GM18870 (cell line): ENCODE data around the gene COMT.
"Not testable (repeated sequence)": the region's sequence is repeated elsewhere in the genome, so short reads cannot be mapped to it uniquely, and the experiment has no call there.

Experiments used
- ATAC-seq: cut with Tn5 transposase; IDR thresholded peaks from one replicate; pipeline ENCODE4 v1.9.1; 2021; ENCODE audit warnings: moderate library complexity; ENCODE audit not compliant: unreplicated experiment

The COMT gene

DNA sequence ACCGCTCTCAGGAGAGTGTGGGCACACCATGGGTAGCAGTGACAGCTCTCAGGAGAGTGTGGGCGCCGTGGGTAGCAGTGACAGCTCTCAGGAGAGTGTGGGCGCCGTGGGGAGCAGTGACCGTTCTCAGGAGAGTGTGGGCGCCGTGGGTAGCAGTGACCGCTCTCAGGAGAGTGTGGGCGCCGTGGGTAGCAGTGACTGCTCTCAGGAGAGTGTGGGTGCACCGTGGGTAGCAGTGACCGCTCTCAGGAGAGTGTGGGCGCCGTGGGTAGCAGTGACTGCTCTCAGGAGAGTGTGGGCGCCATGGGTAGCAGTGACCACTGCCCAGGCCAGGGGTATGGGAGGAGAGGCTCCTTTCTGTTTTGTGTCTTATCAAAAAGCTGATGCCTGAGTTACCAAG is 33.7 kb upstream of the COMT start:
- ATAC-seq: not testable (repeated sequence)

GRCh38 chr22:19909350-19910179 is 32.0 kb upstream of the COMT start:
- ATAC-seq: no peak

- no peak for ATAC-seq
Measured at GRCh38 chr22:19910180-19910744, 31.3 kb upstream of the COMT start.

GRCh38 chr22:19911540-19912270 is 29.9 kb upstream of the COMT start:
- ATAC-seq: no peak

DNA sequence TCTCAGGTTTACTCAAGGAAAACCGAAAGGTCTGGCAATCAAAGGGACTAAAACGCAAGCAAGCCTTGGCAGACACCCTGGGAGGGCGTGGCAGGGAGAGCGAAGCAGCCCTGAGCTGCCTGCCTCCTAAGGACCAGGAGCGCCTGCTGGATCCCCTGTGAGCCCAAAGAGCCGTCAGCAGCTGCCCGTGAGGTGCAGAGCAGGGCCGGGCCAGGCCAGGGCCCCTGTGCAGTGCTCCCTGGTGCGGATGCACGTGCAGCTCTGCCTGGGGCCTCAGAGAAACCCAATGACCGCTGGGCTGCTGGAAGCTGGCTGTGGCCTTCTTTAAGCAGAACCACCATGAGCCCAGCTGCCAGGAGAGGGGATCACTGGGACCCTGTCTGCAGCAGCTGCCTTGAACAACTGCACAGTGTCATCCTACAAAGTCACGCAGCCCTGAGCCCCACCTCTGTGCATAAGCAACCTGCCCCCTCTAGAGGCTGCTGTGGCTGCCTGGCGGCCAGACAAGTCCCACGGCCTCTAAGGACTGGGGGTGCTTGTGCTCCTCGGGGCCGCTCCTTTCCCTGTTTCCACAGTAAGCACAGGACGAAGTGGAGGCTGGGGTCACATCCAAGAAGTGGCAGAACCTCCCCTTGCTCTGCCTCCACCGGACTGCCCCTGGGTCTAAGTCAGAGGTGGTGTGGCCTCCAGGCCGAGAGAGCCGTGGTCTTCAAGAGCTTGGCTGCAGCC is 29.1 kb upstream of the COMT start:
- ATAC-seq: no peak

- no peak for ATAC-seq
Measured at GRCh38 chr22:19913337-19913936, 28.1 kb upstream of the COMT start.

- no peak for ATAC-seq
Measured at GRCh38 chr22:19914201-19914943, 27.2 kb upstream of the COMT start.

DNA sequence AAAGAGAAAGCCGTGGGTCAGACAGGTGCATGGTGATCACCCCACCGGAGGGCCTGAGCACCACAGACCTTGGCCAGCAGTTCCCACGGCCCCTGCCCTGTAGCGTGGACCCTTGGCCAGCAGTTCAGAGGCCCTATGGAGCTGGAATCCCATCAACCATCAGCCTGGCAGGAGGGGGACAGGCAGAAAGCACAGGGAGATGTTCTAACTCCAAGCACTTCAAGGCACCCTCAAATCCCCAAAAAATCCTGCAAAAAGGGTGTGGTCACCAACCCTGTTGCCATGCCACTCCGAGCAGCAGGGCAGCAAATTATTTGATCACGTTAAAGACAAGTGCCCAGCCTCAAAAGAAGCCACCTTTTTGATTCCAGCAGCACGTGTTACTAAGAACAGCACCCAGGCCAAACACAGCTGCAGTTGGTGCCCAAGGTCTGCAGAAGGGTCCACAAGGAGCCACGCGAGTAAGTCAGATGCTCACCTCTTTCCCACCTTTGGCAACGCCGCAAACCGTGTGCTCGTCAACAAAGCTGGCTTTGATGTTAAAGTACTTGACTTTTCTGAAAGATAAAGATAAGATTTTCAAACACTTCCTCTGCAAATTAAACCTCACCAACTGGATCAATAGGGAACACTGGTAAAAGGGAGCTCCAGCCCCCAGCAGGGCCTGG is 26.2 kb upstream of the COMT start:
- no peak for ATAC-seq

- ATAC-seq: no peak
Measured at GRCh38 chr22:19916006-19916405, 25.6 kb upstream of the COMT start.

GRCh38 chr22:19916941-19917340 is 24.6 kb upstream of the COMT start:
- no peak for ATAC-seq

DNA sequence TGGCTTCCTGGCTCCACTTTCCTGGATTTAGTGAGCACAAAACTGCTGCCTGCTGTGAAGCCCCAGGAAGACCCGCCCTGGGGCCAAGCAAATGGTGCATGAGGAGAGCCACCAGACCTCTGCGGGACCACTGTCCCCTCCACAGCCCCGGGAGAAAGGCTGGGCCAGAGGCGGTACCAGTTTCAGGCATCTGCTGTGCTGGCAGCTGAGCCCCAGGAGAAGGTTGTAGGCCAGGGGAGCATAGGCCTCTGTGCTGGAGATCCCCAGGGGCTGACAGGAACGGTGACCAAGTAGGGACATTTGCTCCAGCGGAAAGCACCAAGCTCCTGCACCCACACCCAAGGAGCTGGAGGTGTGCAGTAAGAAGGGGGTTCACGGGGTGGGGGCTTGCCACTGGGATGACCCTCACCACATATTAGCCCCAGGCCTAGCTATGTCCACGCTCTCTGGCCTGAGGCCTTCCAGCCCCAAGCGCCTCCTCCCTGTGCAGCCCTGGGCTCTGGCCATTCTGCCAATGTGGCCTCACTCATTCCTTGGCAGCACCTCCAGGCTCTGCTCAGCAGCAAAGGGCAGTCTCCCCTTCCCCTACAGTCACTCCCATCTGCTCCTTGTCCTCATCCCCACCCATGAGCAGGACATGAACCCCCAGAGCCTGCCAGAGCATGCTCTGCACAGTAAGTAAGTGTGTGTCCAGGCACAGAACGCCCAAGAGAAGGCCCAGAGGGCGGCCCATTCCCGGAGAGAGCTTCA is 24.0 kb upstream of the COMT start:
- no peak for ATAC-seq

GRCh38 chr22:19918332-19919106 is 23.1 kb upstream of the COMT start:
- ATAC-seq: no peak

GRCh38 chr22:19919701-19920363 is 21.7 kb upstream of the COMT start:
- ATAC-seq: no peak

DNA sequence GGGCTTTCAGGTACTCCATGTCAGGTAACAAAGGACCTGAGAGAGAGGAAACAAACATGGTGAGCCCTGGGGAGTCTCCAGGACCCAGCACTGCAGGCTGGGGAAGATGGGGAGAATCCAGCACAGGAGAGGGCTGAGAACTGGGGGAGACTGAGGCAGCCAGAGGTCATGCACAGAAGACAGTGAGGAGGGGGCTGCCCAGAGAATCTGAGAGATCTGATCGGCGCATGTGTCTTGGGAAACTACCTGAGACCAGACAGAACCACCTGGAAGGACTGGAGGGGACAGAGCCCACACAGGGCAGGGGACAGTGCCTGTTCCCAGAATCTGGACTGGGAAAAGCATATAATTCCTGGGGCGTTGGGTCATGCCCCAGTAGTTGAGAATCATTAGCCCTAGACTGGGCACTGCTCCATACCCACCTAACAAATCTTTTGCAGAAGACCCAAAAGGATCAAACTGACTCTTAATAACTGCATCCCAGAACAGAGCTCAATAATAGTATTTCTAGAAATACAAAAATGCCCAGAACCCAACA is 20.0 kb upstream of the COMT start:
- no peak for ATAC-seq

DNA sequence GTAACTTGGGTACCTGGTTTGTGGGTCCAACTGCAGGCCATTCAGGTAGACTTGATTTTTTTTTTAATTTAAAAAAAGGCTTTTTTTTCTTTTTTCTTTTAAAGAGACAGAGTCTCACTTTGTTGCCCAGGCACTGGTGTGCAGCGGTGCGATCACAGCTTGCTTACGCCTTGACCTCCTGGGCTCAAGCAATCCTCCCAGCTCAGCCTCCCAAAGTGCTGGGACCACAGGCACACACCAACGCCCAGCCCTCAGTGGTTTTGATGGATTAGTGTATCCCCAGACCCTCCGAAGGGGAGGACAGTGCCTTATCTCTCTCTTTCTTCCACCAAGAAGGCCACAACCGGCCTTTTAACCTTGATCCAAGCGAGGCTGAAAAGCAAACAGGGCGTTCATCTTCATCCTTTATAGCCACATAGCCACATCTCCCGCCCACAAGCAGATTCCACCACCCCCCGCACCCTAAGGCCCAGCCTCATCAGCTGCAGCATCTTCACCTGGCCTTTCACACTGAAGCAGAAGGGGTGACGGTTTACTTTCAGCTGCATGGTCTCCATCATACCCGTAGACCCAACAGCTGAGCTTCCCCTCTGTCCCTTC is 17.6 kb upstream of the COMT start:
- no peak for ATAC-seq

GRCh38 chr22:19926028-19926427 is 15.5 kb upstream of the COMT start:
- ATAC-seq: not testable (repeated sequence)

DNA sequence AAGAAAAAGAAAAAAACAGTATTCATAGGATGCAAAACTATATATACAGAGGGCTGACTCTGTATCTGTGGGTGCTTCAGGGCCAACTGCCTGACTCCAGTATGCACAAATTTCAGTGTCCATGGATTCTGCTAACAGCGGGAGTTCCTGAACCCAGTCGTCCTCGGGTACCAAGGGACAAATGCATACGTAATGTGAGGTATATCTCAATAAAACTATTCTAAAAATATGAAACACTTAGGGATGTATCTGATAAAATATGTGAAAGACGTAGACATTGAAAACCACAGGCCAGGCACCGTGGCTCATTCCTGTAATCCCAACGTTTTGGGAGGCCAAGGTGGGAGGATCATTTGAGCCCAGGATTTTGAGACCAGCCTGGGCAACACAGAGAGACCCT is 13.9 kb upstream of the COMT start:
- no peak for ATAC-seq
